ENCODE data around the gene CD86.

The CD86 gene

DNA sequence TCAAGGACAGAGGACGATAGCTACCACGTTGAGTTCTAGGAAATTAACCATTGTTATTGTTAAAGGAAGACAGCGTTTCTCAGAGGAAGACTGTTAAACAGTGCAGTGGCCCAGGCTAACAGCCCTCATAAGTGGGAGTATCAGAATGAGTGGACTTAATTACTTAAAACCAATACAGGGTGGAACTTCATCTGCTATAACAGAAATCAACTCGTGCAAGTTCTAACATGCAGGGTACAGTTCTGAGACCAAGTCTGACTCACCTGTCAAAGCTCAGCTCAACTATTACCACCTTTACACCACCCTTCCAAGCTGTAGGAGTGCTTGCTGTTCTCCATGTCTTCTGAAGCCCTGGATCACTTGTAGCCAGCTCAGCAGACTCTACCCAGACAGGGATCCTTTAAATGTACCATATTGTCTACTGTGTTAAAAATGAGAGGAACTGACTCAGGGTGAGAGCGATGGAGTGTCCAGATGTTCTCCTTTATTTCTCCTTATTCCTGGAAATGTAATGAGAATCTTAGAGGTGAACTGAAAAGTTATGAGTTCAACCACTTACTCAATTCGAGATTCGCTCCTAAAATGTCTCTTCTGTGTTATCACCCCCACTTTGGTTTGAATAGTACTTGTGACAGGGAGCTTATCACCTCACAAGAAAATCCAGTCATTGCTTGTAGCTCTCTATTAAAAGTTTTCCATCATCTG, 26.5 kb downstream of the CD86 start:
- TF ChIP-seq, protein P1, sequence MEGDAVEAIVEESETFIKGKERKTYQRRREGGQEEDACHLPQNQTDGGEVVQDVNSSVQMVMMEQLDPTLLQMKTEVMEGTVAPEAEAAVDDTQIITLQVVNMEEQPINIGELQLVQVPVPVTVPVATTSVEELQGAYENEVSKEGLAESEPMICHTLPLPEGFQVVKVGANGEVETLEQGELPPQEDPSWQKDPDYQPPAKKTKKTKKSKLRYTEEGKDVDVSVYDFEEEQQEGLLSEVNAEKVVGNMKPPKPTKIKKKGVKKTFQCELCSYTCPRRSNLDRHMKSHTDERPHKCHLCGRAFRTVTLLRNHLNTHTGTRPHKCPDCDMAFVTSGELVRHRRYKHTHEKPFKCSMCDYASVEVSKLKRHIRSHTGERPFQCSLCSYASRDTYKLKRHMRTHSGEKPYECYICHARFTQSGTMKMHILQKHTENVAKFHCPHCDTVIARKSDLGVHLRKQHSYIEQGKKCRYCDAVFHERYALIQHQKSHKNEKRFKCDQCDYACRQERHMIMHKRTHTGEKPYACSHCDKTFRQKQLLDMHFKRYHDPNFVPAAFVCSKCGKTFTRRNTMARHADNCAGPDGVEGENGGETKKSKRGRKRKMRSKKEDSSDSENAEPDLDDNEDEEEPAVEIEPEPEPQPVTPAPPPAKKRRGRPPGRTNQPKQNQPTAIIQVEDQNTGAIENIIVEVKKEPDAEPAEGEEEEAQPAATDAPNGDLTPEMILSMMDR (IDR thresholded peaks at IDR 0.05; ENCODE audit: low read depth, low read length) = no peak
- no peak for DNase-seq (ENCODE audit: extremely low read depth, low read depth)

DNA sequence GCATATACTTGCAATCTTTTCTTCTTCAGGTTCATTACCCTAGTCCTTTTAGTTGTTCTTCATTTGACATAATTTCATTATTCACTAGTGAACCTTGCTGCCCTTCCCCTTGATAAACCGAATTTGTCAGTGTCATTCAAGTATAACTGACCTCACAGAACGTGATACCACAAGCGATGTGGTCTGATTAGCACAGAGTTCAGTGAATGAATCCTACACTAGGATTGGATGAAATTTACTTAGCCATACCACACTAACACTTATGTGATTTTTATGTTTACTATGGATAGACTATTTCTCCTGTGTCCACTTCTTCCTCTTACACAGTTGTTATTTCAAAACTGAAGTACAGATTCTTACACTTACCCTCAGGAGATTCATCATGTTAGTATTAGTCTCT, 27.2 kb downstream of the CD86 start:
- DNase-seq (ENCODE audit: extremely low read depth, low read depth) = no peak
- TF ChIP-seq, protein P1 (IDR thresholded peaks at IDR 0.05; ENCODE audit: low read depth, low read length) = no peak

DNA sequence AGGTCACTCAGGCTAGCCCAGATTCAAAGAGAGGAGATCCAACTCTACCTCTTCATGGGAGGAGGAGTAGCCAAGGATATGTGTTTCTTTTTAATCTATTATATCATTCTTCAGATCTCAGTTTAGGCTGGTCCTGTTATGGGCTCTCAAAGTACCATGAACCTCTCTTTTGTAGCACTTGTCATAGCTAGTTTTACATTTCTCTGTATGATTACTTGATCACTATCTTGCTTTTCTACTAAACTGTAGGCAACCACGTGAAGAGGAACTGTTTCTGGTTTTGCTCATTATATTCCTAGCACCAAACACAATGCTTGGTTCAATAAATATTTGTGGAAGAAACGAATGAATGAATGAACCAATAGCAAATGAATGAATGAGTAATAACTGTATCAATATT, 29.6 kb downstream of the CD86 start:
- TF ChIP-seq, protein P1 (IDR thresholded peaks at IDR 0.05; ENCODE audit: low read depth, low read length) = no peak
- no peak for DNase-seq (ENCODE audit: extremely low read depth, low read depth)

DNA sequence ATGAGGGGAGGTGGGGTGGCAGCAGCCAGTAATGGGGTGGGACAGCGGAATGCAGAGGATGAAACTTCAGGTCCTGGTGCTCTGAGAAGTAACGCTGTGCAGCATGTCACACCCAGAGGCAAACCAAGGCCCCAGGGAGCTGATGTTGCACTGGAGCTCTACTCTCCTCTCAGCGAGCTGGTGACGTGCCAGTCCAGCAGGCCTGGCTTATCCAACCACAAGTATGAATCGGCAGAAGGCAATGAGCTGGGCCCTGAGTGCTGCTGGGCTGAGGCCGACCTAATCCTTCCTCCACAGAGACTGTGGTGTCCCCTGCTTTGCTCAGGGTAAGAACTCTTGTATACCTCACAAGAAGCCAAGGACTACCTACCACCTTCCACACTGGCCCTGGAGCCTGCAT, 30.5 kb downstream of the CD86 start:
- DNase-seq (ENCODE audit: extremely low read depth, low read depth) = no peak
- TF ChIP-seq, protein P1 (IDR thresholded peaks at IDR 0.05; ENCODE audit: low read depth, low read length) = no peak

DNA sequence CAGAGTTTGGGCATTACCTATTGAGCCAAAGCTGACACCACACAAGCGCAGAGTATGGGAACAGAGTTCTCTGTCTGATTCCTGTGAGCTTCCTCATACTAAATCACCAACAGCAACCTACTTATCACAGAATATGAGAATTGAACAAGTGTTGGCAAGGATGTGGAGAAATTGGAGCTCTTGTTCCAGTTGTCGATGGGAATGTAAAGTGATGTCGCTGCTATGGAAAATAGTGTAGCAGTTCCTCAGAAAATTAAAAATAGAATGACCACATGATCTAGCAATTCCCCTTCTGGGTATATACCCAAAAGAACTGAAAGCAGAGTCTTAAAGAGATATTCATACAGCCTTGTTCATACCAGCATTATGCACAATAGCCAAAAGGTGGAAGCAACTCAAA, 33.4 kb downstream of the CD86 start:
- TF ChIP-seq, protein P1 (IDR thresholded peaks at IDR 0.05; ENCODE audit: low read depth, low read length) = no peak
- DNase-seq (ENCODE audit: extremely low read depth, low read depth) = no peak

DNA sequence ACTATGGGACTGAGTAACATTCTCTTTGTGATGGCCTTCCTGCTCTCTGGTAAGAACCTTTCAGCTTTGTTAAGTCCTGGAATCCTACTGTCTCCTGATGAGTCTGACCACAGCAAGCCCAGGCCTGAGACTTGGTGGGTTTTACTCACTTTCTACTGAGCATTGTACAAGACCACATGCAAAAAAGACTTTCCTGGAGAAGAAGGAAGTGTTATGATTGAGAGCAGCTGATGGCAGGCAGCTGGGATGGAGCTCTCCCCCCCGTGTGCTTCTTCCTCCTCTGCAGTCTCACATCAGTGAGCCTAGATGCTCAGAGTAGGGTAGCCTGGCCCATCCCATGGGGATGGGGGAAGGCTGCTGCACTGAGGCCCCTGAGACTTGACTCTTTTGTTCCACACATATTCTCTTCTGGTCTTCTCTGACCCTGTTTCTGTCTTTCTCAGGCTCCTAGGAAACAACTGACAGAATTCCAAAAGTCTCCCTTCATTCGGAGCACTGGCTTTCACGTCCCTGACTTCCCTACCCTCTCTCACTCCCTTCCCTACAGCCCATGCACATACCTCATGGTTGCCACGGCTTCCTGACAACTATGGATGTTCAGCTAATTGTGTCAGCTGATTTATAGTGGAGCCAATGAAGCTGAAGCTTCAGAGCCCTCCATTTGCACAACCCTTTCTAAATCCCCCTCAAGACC, 36.6 kb downstream of the CD86 start:
- no peak for DNase-seq (ENCODE audit: extremely low read depth, low read depth)
- TF ChIP-seq, protein P1 (IDR thresholded peaks at IDR 0.05; ENCODE audit: low read depth, low read length) = no peak

DNA sequence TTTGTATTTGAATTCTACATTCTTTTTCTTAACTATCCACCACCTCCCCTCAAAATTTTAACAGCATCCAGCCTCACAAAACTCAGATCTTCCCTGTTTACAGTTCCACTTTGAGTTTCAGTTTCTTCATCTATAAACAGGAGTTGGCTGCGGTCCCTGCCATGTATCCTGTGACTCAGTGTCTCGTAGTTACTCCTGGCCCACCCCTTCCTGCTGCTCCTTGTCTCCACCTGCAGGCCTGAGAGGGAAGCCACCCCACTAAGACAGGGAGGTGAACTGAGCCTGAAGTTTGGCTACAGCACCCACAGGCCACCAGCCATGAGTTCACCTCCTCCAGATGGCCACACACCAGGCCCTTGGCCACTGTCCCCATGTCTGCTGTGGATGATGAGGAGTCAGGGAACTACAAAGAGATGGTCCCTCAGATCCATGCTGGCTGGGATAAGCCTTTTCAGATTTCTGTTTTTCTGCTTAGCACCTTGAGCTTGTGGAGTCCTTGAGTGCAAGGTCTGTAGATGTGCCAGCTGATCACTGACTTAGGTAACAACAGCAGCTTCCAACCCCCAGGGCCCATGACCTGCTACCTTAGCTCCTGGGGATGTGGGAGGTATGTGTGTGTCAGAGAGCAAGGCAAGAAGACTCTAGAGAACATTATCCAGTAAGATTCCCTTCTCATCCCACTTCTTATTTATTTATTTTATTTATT, 37.5 kb downstream of the CD86 start:
- TF ChIP-seq, protein P1 (IDR thresholded peaks at IDR 0.05; ENCODE audit: low read depth, low read length) = peak; percentile 13
- no peak for DNase-seq (ENCODE audit: extremely low read depth, low read depth)
